ENCODE data around the gene LRRC4C. TPM values are rescaled to one million over a fixed set of nuclear protein-coding genes. Genes with fewer than 3 reads are reported as not detected.

Gene LRRC4C
- total RNA-seq, 1 donor from 2014 or later = 5.5 TPM

DNA sequence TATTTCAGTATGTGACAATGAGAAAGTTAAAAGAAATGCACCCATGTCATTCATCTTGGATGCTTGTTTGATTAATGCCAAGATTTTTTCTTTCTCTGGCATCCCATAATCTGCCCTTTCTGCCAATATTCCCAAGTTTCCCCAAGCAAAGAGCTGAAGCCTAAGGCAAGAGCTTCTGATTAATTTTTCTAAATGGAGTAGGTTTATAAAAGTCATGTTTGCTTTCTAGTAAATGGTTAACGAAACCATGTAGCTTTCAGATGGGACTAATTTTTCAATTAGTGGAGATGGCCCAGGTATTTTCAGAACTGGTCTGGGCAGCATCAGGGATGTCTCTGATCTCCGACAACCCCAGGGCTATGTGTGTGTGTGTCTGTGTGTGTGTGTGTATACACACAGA, 55.3 kb downstream of the LRRC4C start:
- Mint-ChIP-seq H3K9me3 (peaks cover 6% of the 10 kb centered on the region), H3K4me1 (peaks cover 20% of the 10 kb centered on the region), H3K27me3 (ENCODE audit: low read depth) (no peaks in the 10 kb centered on the region), H3K4me3 (no peak overlapping the region), H3K36me3 (ENCODE audit: low read depth) (no peaks in the 10 kb centered on the region), H3K27ac (ENCODE audit: unreplicated experiment) (no peak overlapping the region)
- TF ChIP-seq, protein P1, sequence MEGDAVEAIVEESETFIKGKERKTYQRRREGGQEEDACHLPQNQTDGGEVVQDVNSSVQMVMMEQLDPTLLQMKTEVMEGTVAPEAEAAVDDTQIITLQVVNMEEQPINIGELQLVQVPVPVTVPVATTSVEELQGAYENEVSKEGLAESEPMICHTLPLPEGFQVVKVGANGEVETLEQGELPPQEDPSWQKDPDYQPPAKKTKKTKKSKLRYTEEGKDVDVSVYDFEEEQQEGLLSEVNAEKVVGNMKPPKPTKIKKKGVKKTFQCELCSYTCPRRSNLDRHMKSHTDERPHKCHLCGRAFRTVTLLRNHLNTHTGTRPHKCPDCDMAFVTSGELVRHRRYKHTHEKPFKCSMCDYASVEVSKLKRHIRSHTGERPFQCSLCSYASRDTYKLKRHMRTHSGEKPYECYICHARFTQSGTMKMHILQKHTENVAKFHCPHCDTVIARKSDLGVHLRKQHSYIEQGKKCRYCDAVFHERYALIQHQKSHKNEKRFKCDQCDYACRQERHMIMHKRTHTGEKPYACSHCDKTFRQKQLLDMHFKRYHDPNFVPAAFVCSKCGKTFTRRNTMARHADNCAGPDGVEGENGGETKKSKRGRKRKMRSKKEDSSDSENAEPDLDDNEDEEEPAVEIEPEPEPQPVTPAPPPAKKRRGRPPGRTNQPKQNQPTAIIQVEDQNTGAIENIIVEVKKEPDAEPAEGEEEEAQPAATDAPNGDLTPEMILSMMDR (conservative IDR thresholded peaks at IDR 0.05) = no peak
- no peak for DNase-seq (ENCODE audit: low read depth, low spot score)

GRCh38 chr11:41403458-41403857, 56.0 kb downstream of the LRRC4C start:
- no peaks in the 10 kb centered on the region for H3K27me3 Mint-ChIP-seq (ENCODE audit: low read depth)
- peaks cover 3% of the 10 kb centered on the region for H3K9me3 Mint-ChIP-seq
- no peak overlapping the region for H3K27ac Mint-ChIP-seq (ENCODE audit: unreplicated experiment)
- no peak overlapping the region for H3K4me3 Mint-ChIP-seq
- no peaks in the 10 kb centered on the region for H3K36me3 Mint-ChIP-seq (ENCODE audit: low read depth)
- TF ChIP-seq, protein P1 (conservative IDR thresholded peaks at IDR 0.05) = no peak
- peaks cover 18% of the 10 kb centered on the region for H3K4me1 Mint-ChIP-seq
- no peak for DNase-seq (ENCODE audit: low read depth, low spot score)

DNA sequence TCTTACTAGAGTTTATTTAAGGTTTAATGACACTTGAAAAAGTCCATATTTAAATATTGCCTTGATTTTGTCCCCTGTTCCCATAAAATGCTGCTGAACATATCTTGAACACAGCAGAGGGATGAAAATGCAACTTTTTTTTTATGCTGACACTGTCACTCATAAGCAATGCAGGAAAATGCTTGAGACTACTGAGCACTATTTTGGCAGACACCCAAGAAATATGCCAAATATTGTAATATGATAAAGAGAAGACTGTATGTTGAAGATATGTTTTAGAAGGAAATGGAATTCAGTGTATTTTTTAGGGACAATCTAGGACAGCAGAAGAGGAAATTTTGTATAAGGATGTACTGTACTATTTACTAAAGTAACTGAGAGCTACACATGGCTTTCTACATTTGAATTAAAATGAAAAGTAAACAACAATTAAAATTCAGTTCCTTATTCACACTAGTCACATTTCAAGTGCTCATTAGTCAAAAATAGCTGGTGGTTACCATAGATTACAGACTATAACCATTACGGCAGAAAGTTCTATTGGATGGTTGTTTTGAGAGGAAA, 58.6 kb downstream of the LRRC4C start:
- Mint-ChIP-seq H3K4me1 (peaks cover 29% of the 10 kb centered on the region), H3K27ac (ENCODE audit: unreplicated experiment) (no peak overlapping the region), H3K4me3 (no peak overlapping the region), H3K36me3 (ENCODE audit: low read depth) (no peaks in the 10 kb centered on the region), H3K9me3 (peaks cover 3% of the 10 kb centered on the region), H3K27me3 (ENCODE audit: low read depth) (no peaks in the 10 kb centered on the region)
- no peak for DNase-seq (ENCODE audit: low read depth, low spot score)
- TF ChIP-seq, protein P1 (conservative IDR thresholded peaks at IDR 0.05) = no peak

DNA sequence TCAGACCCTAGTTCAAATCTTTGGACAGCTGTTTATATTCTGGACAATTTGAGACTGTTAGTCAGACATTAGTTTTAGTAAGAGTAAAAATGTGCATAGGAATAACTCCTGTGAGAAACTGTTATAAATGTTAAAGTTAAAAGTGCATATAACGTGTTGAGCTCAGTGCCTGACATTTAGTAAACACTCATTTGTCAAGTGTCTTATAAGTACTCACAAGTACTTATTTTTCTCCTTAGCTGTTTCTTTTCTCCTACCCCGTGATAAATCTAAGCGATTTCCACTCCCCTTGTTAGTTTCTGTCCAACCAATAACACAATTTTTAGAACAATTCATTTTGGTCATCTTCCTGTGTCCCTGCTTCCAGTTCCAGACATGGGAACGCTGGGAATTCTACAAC, 59.3 kb downstream of the LRRC4C start:
- no peaks in the 10 kb centered on the region for H3K27me3 Mint-ChIP-seq (ENCODE audit: low read depth)
- no peak for DNase-seq (ENCODE audit: low read depth, low spot score)
- peaks cover 36% of the 10 kb centered on the region for H3K4me1 Mint-ChIP-seq
- TF ChIP-seq, protein P1 (conservative IDR thresholded peaks at IDR 0.05) = no peak
- H3K36me3 Mint-ChIP-seq (ENCODE audit: low read depth) = no peaks in the 10 kb centered on the region
- H3K4me3 Mint-ChIP-seq = no peak overlapping the region
- peaks cover 3% of the 10 kb centered on the region for H3K9me3 Mint-ChIP-seq
- no peak overlapping the region for H3K27ac Mint-ChIP-seq (ENCODE audit: unreplicated experiment)

- DNase-seq (ENCODE audit: low read depth, low spot score) = no peak
- H3K4me3 Mint-ChIP-seq = no peak overlapping the region
- peaks cover 44% of the 10 kb centered on the region for H3K4me1 Mint-ChIP-seq
- H3K27ac Mint-ChIP-seq (ENCODE audit: unreplicated experiment) = no peak overlapping the region
- H3K27me3 Mint-ChIP-seq (ENCODE audit: low read depth) = no peaks in the 10 kb centered on the region
- TF ChIP-seq, protein P1 (conservative IDR thresholded peaks at IDR 0.05) = no peak
- peaks cover 3% of the 10 kb centered on the region for H3K9me3 Mint-ChIP-seq
- H3K36me3 Mint-ChIP-seq (ENCODE audit: low read depth) = no peaks in the 10 kb centered on the region
Measured at GRCh38 chr11:41399323-41399722, 60.1 kb downstream of the LRRC4C start.

All from neural crest cell (in vitro differentiated cells).